Measurements from ENCODE around the gene ARPC1B. TPM values are rescaled to one million over a fixed set of nuclear protein-coding genes. Genes with fewer than 3 reads are reported as not detected.
A peak's percentile ranks its signal among the peaks of the same experiment; 100 is the strongest.
"Not testable (repeated sequence)": the region's sequence is repeated elsewhere in the genome, so short reads cannot be mapped to it uniquely, and the experiment has no call there.

ARPC1B gene
- total RNA-seq, 1 donor from 2014 or later = 254 TPM

DNA sequence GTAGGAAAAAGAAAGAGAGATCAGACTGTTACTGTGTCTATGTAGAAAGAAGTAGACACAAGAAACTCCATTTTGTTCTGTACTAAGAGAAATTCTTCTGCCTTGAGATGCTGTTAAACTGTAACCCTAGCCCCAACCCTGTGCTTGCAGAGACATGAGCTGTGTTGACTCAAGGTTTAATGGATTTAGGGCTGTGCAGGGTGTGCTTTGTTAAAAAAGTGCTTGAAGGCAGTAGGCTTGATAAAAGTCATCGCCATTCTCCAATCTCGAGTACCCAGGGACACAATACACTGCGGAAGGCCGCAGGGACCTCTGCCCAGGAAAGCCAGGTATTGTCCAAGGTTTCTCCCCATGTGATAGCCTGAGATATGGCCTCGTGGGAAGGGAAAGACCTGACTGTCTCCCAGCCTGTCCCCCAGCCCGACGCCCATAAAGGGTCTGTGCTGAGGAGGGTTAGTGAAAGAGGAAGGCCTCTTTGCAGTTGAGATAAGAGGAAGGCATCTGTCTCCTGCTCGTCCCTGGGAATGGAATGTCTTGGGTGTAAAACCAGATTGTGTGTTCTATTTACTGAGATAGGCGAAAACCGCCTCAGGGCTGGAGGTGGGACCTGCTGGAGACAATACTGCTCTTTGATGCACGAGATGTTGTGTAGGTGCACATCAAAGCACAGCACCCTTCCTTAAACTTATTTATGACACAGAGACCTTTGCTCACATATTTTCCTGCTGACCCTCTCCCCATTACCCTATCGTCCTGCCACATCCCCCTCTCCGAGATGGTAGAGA is 57.4 kb downstream of the ARPC1B start:
- H3K4me3 Mint-ChIP-seq; H3K27ac Mint-ChIP-seq; DNase-seq (ENCODE audit: low spot score); H3K27me3 Mint-ChIP-seq (ENCODE audit: insufficient read depth); intact Hi-C loops (cut with micrococcal nuclease); H3K4me1 Mint-ChIP-seq (ENCODE audit: low read depth); H3K9me3 Mint-ChIP-seq: not testable (repeated sequence)
- peaks cover 27% of the 10 kb centered on the region for H3K36me3 Mint-ChIP-seq (ENCODE audit: low read depth)

DNA sequence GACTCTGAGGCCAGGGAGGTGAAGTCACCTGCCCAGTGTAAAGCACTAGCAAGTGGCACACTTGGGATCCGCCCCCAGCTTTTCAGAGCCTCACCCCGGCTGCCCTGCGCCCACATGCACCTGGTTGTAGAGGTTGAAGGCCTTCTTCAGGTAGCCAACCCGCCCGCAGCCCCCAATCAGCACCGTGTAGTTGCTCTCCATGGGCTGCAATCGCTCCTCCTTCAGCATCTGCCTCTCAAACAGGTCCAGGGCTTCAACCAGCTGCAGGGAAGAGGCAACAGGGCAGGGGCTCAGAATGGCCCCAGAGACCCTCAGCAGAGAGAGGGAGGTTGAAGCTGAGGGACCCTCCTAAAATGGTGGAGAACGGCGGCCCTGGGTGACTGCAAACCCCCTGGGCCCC is 58.6 kb downstream of the ARPC1B start:
- peaks cover 24% of the 10 kb centered on the region for H3K36me3 Mint-ChIP-seq (ENCODE audit: low read depth)
- intact Hi-C loops (cut with micrococcal nuclease) = no loop called here
- H3K4me3 Mint-ChIP-seq = no peak overlapping the region
- no peaks in the 10 kb centered on the region for H3K9me3 Mint-ChIP-seq
- no peak for DNase-seq (ENCODE audit: low spot score)
- no peak overlapping the region for H3K27ac Mint-ChIP-seq
- H3K27me3 Mint-ChIP-seq (ENCODE audit: insufficient read depth) = no peaks in the 10 kb centered on the region
- H3K4me1 Mint-ChIP-seq (ENCODE audit: low read depth) = no peaks in the 10 kb centered on the region

DNA sequence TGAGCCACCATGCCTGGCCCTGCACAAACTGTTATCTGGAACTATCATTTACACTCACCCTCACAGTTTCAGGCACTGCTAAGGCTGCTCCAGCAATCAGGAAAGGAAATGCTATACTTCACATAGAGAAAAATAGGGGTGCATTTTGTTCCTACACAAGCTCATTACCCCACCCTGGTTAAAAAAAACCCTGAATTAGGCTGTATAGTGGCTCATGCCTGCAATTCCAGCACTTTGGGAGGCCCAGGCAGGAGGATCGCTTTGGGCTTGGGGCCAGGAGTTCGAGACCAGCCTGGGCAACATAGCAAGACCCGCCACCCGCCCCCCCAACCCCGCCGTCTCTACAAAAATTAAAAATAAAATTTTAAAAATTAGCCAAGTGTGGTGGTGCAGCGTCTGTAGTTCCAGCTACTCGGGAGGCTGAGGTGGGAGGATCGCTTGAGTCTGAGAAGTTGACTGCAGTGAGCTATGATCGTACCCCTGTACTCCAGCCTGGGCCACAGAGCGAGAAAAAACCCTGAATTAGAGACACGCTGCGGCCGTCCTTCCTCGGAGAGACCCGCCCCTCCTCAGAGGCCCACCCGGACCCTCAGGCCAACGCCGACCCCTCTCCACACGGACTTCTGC is 63.5 kb downstream of the ARPC1B start:
- Mint-ChIP-seq H3K36me3 (ENCODE audit: low read depth) (peaks cover 19% of the 10 kb centered on the region), H3K27me3 (ENCODE audit: insufficient read depth) (no peaks in the 10 kb centered on the region), H3K4me3 (peak overlapping the region; percentile 98), H3K9me3 (no peaks in the 10 kb centered on the region), H3K4me1 (ENCODE audit: low read depth) (peaks cover 24% of the 10 kb centered on the region), H3K27ac (no peak overlapping the region)
- intact Hi-C loops (cut with micrococcal nuclease) = loop anchor here (1.0 to 2.0 kb wide), 6 partner anchors 29 to 577 kb away; partner anchors contain the start of genes ZKSCAN1, ZKSCAN5 and ZNF789
- no peak for DNase-seq (ENCODE audit: low spot score)

DNA sequence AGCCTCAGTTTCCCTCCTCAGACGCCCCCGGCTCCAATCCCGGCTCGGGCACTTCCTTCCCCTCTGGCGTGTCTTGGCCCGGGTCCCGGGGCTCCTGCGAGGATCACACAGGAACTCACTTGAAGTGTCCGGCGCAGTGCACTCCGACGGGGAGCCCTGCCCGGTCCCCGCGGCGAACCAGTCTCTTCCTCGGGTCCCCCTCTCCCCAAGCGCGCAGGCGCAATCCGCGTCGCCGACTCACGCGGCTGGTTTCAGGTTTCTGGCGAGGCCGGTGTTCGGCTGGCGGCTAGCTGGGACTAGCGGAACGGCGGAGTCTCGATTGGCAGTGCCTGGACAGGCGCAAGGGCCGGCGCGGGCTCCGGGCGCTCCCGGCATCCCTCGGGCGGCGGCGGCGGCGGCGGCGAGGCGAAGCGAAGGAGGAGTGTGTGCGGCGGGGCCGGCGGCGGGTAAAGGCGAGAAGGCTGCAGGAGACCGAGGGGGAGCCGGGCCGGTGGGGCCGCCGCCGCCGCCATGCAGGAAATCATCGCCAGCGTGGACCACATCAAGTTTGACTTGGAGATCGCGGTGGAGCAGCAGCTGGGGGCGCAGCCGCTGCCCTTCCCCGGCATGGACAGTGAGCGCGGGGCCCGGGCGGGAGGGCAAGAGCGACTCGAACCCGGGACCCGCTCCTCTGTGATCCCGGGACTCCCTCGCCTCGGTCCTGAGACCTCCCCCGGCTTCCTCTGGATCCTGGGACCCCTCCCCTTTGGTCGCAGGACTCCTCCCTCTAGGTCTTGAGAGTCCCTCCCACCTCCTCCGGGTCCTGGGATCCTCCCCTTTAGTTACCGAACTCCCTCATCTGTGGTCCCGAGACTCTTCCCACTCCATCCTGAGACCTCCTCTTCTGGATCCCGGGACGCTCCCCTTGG is 64.3 kb downstream of the ARPC1B start, which contains the start of the genes CPSF4 and PTCD1:
Gene CPSF4 (plus strand): TSS at position 371 of the 908 bp plus-strand sequence. CDS start 140 bp downstream, at position 511.
Gene PTCD1 (minus strand): TSS at position 226 of the 908 bp plus-strand sequence. CDS start 3,556 bp downstream, outside the sequence.
- Mint-ChIP-seq H3K27me3 (ENCODE audit: insufficient read depth) (no peaks in the 10 kb centered on the region), H3K27ac (peak within 1 kb of the TSS; percentile 88), H3K4me1 (ENCODE audit: low read depth) (peaks cover 28% of the 10 kb centered on the region), H3K36me3 (ENCODE audit: low read depth) (peaks cover 19% of the 10 kb centered on the region), H3K4me3 (peak within 1 kb of the TSS; percentile 98), H3K9me3 (no peaks in the 10 kb centered on the region)
- DNase-seq (ENCODE audit: low spot score) = peak; percentile 91
- intact Hi-C loops (cut with micrococcal nuclease) = loop anchor here (1.0 to 2.0 kb wide), 8 partner anchors 27 to 576 kb away; partner anchors contain the start of genes ATP5MF, ZKSCAN1, ZKSCAN5 and ZNF789

DNA sequence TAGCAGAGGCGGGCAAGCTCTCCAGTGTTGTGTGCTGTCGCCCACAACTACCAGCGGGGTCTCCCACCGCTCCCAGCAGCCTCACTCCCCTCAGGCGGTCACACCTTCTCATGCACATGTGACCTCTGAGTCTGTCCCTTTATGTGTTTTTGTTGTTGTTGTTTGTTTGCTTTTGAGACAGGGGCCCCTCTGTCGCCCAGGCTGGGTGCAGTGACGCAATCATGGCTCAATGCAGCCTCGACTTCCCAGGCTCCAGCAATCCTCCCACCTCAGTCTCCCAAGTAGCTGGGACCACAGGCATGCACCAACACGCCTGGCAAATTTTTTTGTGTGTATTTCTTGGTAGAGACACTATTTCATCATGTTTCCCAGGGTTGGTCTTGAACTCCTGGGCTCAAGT is 65.7 kb downstream of the ARPC1B start:
- Mint-ChIP-seq H3K27me3 (ENCODE audit: insufficient read depth) (no peaks in the 10 kb centered on the region), H3K4me3 (peak overlapping the region; percentile 98), H3K36me3 (ENCODE audit: low read depth) (peaks cover 27% of the 10 kb centered on the region), H3K4me1 (ENCODE audit: low read depth) (peaks cover 28% of the 10 kb centered on the region), H3K27ac (peak overlapping the region; percentile 83), H3K9me3 (no peaks in the 10 kb centered on the region)
- no peak for DNase-seq (ENCODE audit: low spot score)
- intact Hi-C loops (cut with micrococcal nuclease) = no loop called here

Other genes starting within 250 kb of the ARPC1B start
- 14.9 and 15.9 TPM in 2 replicates for gene SMURF1, start 230.6 kb upstream of the ARPC1B start, total RNA-seq
- not detected in 2 replicates for gene KPNA7, start 166.6 kb upstream of the ARPC1B start, total RNA-seq
- gene MYH16, start 101.9 kb upstream of the ARPC1B start, total RNA-seq = not detected in 2 replicates
- gene ARPC1A, start 48.8 kb upstream of the ARPC1B start, total RNA-seq = 72.4 and 75.9 TPM in 2 replicates
- 160 and 162 TPM in 2 replicates for gene PDAP1, start 33.9 kb downstream of the ARPC1B start, total RNA-seq
- gene BUD31, start 34.2 kb downstream of the ARPC1B start, total RNA-seq = 132 and 145 TPM in 2 replicates
- gene PTCD1, start 64.1 kb downstream of the ARPC1B start, total RNA-seq = 13.7 and 16.0 TPM in 2 replicates
- gene CPSF4, start 64.2 kb downstream of the ARPC1B start, total RNA-seq = 92.3 and 93.2 TPM in 2 replicates
- 392 and 397 TPM in 2 replicates for gene ATP5MF, start 91.4 kb downstream of the ARPC1B start, total RNA-seq
- gene ZNF789, start 98.2 kb downstream of the ARPC1B start, total RNA-seq = 19.6 and 22.4 TPM in 2 replicates
- 38.3 and 40.8 TPM in 2 replicates for gene ZNF394, start 125.6 kb downstream of the ARPC1B start, total RNA-seq
- 8.0 and 8.1 TPM in 2 replicates for gene ZKSCAN5, start 129.9 kb downstream of the ARPC1B start, total RNA-seq
- gene FAM200A, start 177.4 kb downstream of the ARPC1B start, total RNA-seq = 4.7 and 5.2 TPM in 2 replicates
- 77.9 and 79.9 TPM in 2 replicates for gene ZNF655, start 183.9 kb downstream of the ARPC1B start, total RNA-seq
- gene TMEM225B, start 223.5 kb downstream of the ARPC1B start, total RNA-seq = 0.60 and 0.64 TPM in 2 replicates
- 31.5 and 32.9 TPM in 2 replicates for gene ZSCAN25, start 242.2 kb downstream of the ARPC1B start, total RNA-seq

All from activated T-helper 1 cell treated with anti-CD3 and anti-CD28 coated beads, Interleukin-12 subunit alpha, Interleukin-12 subunit beta, Interleukin-2, Interleukin-4 antibody, amounts not matched to agents 30 ng/mL and 10 ng/mL and 1 ng/mL, durations not matched to agents 14 hours and 24 hours and 36 hours (primary cell).